Caco-2 (cell line): ENCODE measurements around the gene MTARC1. TPM values are rescaled to one million over a fixed set of nuclear protein-coding genes. Genes with fewer than 3 reads are reported as not detected.

Experiments used
- BruUV-seq: library from RNA; stranded (reverse); fragments of 400-500 nt; replicated peaks from 2 replicates; lab custom pipeline; 2021; lab: Mats Ljungman, UMichigan
- CTCF ChIA-PET: fragments of 300-600 bp; sonication (Branson Sonifier 250); formaldehyde crosslinking; loops from one replicate; lab custom pipeline; 2022; ENCODE audit warnings: antibody characterized with exemption; lab: Charles Lee
- POLR2A ChIA-PET: fragments of 300-600 bp; sonication (Branson Sonifier 250); formaldehyde crosslinking; loops from one replicate; lab custom pipeline; 2022; ENCODE audit warnings: antibody characterized with exemption; lab: Charles Lee
- DNase-seq, 2 experiments: peaks; one replicate each; pipeline versions ENCODE4 v3.0.0 to v3.0.0-alpha.2; 2020 to 2022
- H3K27me3 ChIP-seq: replicated peaks from 2 replicates; pipeline ENCODE4 v1.6.0; 2011; ENCODE audit warnings: low read length; ENCODE audit not compliant: control insufficient read depth, insufficient read depth
- H3K36me3 ChIP-seq: 2 replicates; pipeline ENCODE4 v1.5.1; 2011; ENCODE audit warnings: low read length; ENCODE audit not compliant: control insufficient read depth, insufficient read depth
- H3K4me1 ChIP-seq: fragments of 250-450 bp; sonication (Bioruptor Pico); 2 replicates; pipeline ENCODE4 v1.5.1; 2020; ENCODE audit warnings: mild to moderate bottlenecking
- H3K4me3 ChIP-seq: 2 replicates; pipeline ENCODE4 v1.5.1; 2011; ENCODE audit warnings: low read depth, mild to moderate bottlenecking, control low read depth, low read length
- H3K9me3 ChIP-seq: fragments of 250-450 bp; sonication (Bioruptor Pico); 2 replicates; pipeline ENCODE4 v1.5.1; 2020; ENCODE audit warnings: mild to moderate bottlenecking, moderate library complexity
- H3K27ac Mint-ChIP-seq: one replicate; pipeline ENCODE4 v1.8.0; 2022; ENCODE audit warnings: mixed read lengths; ENCODE audit not compliant: unreplicated experiment
- H3K27me3 Mint-ChIP-seq: one replicate; pipeline ENCODE4 v1.8.0; 2022; ENCODE audit warnings: mixed read lengths; ENCODE audit not compliant: insufficient read depth, unreplicated experiment
- H3K36me3 Mint-ChIP-seq: one replicate; pipeline ENCODE4 v1.8.0; 2022; ENCODE audit warnings: mild to moderate bottlenecking, mixed read lengths; ENCODE audit not compliant: insufficient read depth, unreplicated experiment
- H3K4me1 Mint-ChIP-seq: one replicate; pipeline ENCODE4 v1.8.0; 2022; ENCODE audit warnings: low read depth, mixed read lengths; ENCODE audit not compliant: unreplicated experiment
- H3K4me3 Mint-ChIP-seq: one replicate; pipeline ENCODE4 v1.8.0; 2022; ENCODE audit warnings: mild to moderate bottlenecking, moderate library complexity, mixed read lengths; ENCODE audit not compliant: unreplicated experiment
- H3K9me3 Mint-ChIP-seq: one replicate; pipeline ENCODE4 v1.8.0; 2022; ENCODE audit warnings: mixed read lengths; ENCODE audit not compliant: unreplicated experiment
- intact Hi-C: fragments of 100-400 bp; cut with micrococcal nuclease; formaldehyde crosslinking; loops from one replicate; pipeline ENCODE4 v1.10.0; 2022; ENCODE audit not compliant: unreplicated experiment
- total RNA-seq: library from RNA; stranded (reverse); gene quantifications from 2 replicates; pipeline ENCODE4 v1.2.3, GENCODE V29; 2022
- TF ChIP-seq, protein P1 (sequence below), 2 experiments: fragments of 200-600 bp in 1 of 2; IDR thresholded peaks; 1 replicate in 1 of 2; 2 replicates in 1 of 2; pipeline versions ENCODE4 v1.5.1 to v1.8.0; 2011 to 2022; ENCODE audit warnings: antibody characterized with exemption in 1 of 2, control low read depth in 1 of 2, inconsistent platforms in 1 of 2, low read depth in 1 of 2, low read length in 1 of 2, mild to moderate bottlenecking in 1 of 2, moderate library complexity in 1 of 2; ENCODE audit not compliant: insufficient read depth in 1 of 2, severe bottlenecking in 1 of 2, unreplicated experiment in 1 of 2

Gene MTARC1
- total RNA-seq, 1 experiment from 2014 or later: 88.7 TPM

DNA sequence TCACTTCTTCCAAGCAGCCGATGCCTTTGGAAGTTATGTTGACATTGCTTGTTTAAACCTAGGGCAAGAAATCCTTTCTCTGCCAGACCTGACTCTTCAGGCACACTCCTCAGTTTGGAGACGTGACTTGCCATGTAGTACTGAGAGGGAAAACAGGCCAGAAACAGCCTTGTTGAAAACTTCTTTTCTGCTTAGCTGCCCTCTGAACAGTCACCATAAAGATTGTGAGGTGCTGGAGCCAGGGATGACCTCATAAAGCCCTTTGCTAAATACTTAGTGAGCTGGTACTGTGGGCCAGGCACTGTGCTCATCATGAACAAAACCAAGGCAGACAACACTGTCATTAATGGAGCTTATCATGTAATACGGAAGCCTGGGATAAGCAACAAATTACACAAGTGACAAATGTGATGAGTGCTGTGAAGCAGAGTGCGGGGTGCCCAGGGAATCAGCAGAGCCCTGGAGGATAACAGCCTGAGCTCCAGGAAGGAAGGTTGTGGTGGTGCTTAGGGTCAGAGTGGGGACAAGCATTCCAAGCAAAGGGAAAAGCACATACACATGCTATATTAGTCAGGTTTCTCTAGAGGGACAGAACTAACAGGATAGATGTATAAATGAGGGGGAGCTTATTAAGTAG is 42.4 kb downstream of the MTARC1 start:
- peaks cover 4% of the 10 kb centered on the region for H3K36me3 Mint-ChIP-seq
- H3K4me3 Mint-ChIP-seq: no peak overlapping the region
- ChIA-PET POLR2A (no interaction called here), CTCF (no interaction called here)
- H3K27ac Mint-ChIP-seq: no peak overlapping the region
- no peak overlapping the region for H3K4me3 ChIP-seq
- intact Hi-C loops: no loop called here
- TF ChIP-seq, protein P1, sequence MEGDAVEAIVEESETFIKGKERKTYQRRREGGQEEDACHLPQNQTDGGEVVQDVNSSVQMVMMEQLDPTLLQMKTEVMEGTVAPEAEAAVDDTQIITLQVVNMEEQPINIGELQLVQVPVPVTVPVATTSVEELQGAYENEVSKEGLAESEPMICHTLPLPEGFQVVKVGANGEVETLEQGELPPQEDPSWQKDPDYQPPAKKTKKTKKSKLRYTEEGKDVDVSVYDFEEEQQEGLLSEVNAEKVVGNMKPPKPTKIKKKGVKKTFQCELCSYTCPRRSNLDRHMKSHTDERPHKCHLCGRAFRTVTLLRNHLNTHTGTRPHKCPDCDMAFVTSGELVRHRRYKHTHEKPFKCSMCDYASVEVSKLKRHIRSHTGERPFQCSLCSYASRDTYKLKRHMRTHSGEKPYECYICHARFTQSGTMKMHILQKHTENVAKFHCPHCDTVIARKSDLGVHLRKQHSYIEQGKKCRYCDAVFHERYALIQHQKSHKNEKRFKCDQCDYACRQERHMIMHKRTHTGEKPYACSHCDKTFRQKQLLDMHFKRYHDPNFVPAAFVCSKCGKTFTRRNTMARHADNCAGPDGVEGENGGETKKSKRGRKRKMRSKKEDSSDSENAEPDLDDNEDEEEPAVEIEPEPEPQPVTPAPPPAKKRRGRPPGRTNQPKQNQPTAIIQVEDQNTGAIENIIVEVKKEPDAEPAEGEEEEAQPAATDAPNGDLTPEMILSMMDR (IDR thresholded peaks at IDR 0.05; ENCODE audit: insufficient read depth in 1 of 2, low read depth in 1 of 2, low read length in 1 of 2, severe bottlenecking in 1 of 2, unreplicated experiment in 1 of 2): no peak
- peaks cover 3% of the 10 kb centered on the region for H3K4me1 Mint-ChIP-seq
- no peaks in the 10 kb centered on the region for H3K9me3 Mint-ChIP-seq
- H3K36me3 ChIP-seq: no peaks in the 10 kb centered on the region
- H3K4me1 ChIP-seq: no peaks in the 10 kb centered on the region
- no peak for DNase-seq
- H3K27me3 Mint-ChIP-seq: peaks cover 2% of the 10 kb centered on the region
- BruUV-seq: no TSS peak
- no peaks in the 10 kb centered on the region; the same call in 1 of the 2 replicates for H3K27me3 ChIP-seq
- no peaks in the 10 kb centered on the region for H3K9me3 ChIP-seq

DNA sequence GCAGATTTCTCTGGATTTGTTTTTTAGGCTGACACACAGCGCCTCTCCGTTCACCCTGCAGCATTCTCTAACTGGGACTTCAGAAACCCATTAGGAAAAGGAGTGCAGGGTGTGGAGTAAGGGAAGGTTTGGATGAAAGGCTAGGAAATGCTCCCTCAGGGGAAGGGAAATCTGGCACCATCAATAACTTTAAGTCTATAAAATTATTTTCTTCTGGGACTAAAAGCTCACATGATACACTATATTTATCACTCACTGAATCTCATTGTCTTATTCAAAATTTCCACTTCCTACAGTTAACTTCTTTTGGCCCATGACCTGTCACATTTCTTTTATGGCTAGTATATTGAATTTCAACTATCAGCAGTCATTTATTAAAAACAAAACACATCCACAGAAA is 46.7 kb downstream of the MTARC1 start:
- ChIA-PET POLR2A (no interaction called here), CTCF (no interaction called here)
- H3K36me3 Mint-ChIP-seq: no peaks in the 10 kb centered on the region
- no peaks in the 10 kb centered on the region for H3K9me3 ChIP-seq
- H3K4me1 ChIP-seq: no peaks in the 10 kb centered on the region
- H3K4me3 ChIP-seq: no peak overlapping the region
- DNase-seq: no peak
- no peak overlapping the region for H3K27ac Mint-ChIP-seq
- no peaks in the 10 kb centered on the region for H3K4me1 Mint-ChIP-seq
- H3K36me3 ChIP-seq: no peaks in the 10 kb centered on the region
- H3K27me3 Mint-ChIP-seq: peaks cover 19% of the 10 kb centered on the region
- H3K27me3 ChIP-seq: no peaks in the 10 kb centered on the region; the same call in 1 of the 2 replicates
- intact Hi-C loops: no loop called here
- no peak overlapping the region for H3K4me3 Mint-ChIP-seq
- H3K9me3 Mint-ChIP-seq: no peaks in the 10 kb centered on the region
- no TSS peak for BruUV-seq
- TF ChIP-seq, protein P1 (IDR thresholded peaks at IDR 0.05; ENCODE audit: insufficient read depth in 1 of 2, low read depth in 1 of 2, low read length in 1 of 2, severe bottlenecking in 1 of 2, unreplicated experiment in 1 of 2): no peak

DNA sequence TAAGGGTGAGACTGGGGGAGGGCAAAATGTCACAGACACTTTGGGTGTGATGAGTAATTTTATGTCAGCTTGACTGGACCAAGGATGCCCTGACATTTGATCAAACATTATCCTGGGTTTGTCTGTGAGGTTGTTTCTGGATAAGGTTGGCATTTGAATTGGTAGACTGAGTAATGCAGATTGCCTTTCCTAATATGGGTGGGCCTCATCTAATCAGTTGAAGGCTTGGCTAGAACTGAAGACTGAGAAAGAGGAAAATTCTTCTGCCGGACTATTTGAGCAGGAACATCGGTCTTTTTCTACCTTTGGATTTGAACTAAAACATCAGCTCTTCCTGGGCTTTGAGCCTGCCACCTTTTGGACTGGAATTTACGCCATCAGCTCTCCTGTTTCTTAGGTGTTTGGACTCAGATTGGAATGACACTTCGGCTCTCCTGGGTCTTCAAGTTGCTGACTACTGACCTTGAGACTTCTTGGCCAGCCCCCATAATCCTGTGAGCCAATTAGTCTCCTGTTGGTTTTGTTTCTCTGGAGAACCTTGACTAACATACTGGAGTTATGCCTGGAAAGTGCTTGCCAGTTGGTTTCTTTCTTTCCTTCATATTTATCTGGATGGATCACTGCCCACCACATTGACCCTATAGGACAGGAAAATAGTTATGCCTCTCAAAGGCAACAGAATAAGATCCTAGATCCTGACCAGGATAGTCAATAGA is 47.6 kb downstream of the MTARC1 start:
- CTCF ChIA-PET: no interaction called here
- Histone ChIP-seq H3K27me3 (no peaks in the 10 kb centered on the region; the same call in 1 of the 2 replicates), H3K4me1 (no peaks in the 10 kb centered on the region), H3K4me3 (no peak overlapping the region), H3K36me3 (no peaks in the 10 kb centered on the region), H3K9me3 (no peaks in the 10 kb centered on the region)
- Mint-ChIP-seq H3K27ac (no peak overlapping the region), H3K9me3 (no peaks in the 10 kb centered on the region), H3K4me3 (no peak overlapping the region), H3K36me3 (no peaks in the 10 kb centered on the region), H3K27me3 (peaks cover 19% of the 10 kb centered on the region), H3K4me1 (no peaks in the 10 kb centered on the region)
- DNase-seq: no peak
- POLR2A ChIA-PET: no interaction called here
- TF ChIP-seq, protein P1 (IDR thresholded peaks at IDR 0.05; ENCODE audit: insufficient read depth in 1 of 2, low read depth in 1 of 2, low read length in 1 of 2, severe bottlenecking in 1 of 2, unreplicated experiment in 1 of 2): no peak
- BruUV-seq: no TSS peak
- intact Hi-C loops: no loop called here

Other genes starting within 250 kb of the MTARC1 start
- 26.5 and 33.9 TPM in 2 replicates for gene C1orf115, start 96.5 kb upstream of the MTARC1 start, total RNA-seq
- 15.8 and 16.5 TPM in 2 replicates for gene MTARC2, start 38.6 kb upstream of the MTARC1 start, total RNA-seq
- gene HLX, start 92.5 kb downstream of the MTARC1 start, total RNA-seq: 0.28 TPM in 1 of 2 replicates, not detected in the other